ENCODE results near the gene IQCM.

DNA sequence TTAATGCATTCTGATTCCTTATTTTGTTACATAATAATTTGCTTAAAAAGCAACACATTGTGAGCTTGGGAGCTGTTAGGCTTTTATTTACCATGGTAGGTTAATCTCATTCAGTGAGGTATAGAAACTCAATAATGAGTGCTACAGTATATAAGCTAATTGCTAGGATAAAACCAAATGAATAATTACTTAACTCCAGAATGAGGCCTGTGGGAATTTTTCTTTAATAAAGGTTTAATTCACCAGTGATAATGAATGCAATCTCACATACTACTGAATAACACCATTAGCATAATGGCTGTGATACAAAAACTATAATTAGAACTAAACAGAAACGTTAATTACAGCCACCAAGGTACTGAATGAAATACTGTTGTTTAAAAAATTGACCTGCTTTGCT is 326.3 kb downstream of the IQCM start:
- TF ChIP-seq HDGF (IDR thresholded peaks at IDR 0.05; ENCODE audit: borderline replicate concordance) = no peak
- TF ChIP-seq CTBP1 (IDR thresholded peaks at IDR 0.05; ENCODE audit: borderline replicate concordance) = no peak
- TF ChIP-seq, protein P1, sequence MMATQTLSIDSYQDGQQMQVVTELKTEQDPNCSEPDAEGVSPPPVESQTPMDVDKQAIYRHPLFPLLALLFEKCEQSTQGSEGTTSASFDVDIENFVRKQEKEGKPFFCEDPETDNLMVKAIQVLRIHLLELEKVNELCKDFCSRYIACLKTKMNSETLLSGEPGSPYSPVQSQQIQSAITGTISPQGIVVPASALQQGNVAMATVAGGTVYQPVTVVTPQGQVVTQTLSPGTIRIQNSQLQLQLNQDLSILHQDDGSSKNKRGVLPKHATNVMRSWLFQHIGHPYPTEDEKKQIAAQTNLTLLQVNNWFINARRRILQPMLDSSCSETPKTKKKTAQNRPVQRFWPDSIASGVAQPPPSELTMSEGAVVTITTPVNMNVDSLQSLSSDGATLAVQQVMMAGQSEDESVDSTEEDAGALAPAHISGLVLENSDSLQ (IDR thresholded peaks at IDR 0.05) = no peak
- no peak for TF ChIP-seq FOXK2 (IDR thresholded peaks at IDR 0.05)
